Breast epithelium (tissue), 3 donors: ENCODE results near the gene MIEF1.

Source experiments
- POLR2A ChIP-seq: fragments of 450-650 bp; IDR thresholded peaks from one replicate; pipeline ENCODE4 v1.6.1; 2016; ENCODE audit warnings: antibody characterized with exemption, mild to moderate bottlenecking, moderate library complexity
- POLR2AphosphoS5 ChIP-seq, 3 donors: sonication (generic); formaldehyde crosslinking; IDR thresholded peaks; one replicate each; pipeline ENCODE4 v1.6.1; 2017; ENCODE audit warnings: antibody characterized with exemption in 3 of 3
- TF ChIP-seq, protein P1 (sequence below), 3 donors: fragments of 450-650 bp; IDR thresholded peaks; one replicate each; pipeline ENCODE4 v1.5.1; 2016 to 2017; ENCODE audit warnings: antibody characterized with exemption in 3 of 3, mild to moderate bottlenecking in 3 of 3, moderate library complexity in 3 of 3

DNA sequence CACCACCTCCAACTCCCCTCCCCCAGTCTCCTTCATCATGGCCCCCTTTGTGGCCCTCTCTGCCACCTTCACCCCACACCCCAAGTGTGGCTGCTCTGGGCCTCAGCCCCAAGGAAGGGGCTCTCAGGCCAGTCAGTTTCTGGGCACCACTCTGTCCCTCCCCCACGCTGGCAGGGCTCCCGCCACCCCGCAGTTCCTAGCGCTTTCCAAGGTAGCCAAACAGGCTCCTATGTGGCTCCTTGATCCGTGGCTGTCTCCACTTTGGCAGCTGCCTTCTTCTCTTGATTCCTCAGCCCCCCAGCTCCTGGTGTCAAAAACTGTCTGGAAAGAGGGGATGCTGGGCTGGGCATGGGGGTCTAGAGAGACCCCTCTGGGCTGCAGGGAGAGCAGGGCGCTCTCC, 58.0 kb downstream of the MIEF1 start:
- no peak for TF ChIP-seq POLR2A
- TF ChIP-seq, protein P1, sequence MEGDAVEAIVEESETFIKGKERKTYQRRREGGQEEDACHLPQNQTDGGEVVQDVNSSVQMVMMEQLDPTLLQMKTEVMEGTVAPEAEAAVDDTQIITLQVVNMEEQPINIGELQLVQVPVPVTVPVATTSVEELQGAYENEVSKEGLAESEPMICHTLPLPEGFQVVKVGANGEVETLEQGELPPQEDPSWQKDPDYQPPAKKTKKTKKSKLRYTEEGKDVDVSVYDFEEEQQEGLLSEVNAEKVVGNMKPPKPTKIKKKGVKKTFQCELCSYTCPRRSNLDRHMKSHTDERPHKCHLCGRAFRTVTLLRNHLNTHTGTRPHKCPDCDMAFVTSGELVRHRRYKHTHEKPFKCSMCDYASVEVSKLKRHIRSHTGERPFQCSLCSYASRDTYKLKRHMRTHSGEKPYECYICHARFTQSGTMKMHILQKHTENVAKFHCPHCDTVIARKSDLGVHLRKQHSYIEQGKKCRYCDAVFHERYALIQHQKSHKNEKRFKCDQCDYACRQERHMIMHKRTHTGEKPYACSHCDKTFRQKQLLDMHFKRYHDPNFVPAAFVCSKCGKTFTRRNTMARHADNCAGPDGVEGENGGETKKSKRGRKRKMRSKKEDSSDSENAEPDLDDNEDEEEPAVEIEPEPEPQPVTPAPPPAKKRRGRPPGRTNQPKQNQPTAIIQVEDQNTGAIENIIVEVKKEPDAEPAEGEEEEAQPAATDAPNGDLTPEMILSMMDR (IDR thresholded peaks at IDR 0.05): no peak
- TF ChIP-seq POLR2AphosphoS5 (IDR thresholded peaks at IDR 0.05): no peak
